ENCODE data around the gene RER1.
"Not testable (repeated sequence)": the region's sequence is repeated elsewhere in the genome, so short reads cannot be mapped to it uniquely, and the experiment has no call there.

DNA sequence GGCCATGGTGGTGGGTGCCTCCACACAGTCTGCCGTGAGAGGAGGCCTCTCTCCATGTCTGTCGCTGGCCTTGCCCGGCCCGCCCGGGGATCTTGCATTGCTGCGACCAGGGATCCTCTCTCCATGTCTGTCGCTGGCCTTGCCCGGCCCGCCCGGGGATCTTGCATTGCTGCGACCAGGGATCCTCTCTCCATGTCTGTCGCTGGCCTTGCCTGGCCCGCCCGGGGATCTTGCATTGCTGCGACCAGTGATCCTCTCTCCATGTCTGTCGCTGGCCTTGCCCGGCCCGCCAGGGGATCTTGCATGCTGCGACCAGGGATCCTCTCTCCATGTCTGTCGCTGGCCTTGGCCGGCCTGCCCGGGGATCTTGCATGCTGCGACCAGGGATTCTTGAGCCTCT is 48.7 kb downstream of the RER1 start:
- TF ChIP-seq, protein P1, sequence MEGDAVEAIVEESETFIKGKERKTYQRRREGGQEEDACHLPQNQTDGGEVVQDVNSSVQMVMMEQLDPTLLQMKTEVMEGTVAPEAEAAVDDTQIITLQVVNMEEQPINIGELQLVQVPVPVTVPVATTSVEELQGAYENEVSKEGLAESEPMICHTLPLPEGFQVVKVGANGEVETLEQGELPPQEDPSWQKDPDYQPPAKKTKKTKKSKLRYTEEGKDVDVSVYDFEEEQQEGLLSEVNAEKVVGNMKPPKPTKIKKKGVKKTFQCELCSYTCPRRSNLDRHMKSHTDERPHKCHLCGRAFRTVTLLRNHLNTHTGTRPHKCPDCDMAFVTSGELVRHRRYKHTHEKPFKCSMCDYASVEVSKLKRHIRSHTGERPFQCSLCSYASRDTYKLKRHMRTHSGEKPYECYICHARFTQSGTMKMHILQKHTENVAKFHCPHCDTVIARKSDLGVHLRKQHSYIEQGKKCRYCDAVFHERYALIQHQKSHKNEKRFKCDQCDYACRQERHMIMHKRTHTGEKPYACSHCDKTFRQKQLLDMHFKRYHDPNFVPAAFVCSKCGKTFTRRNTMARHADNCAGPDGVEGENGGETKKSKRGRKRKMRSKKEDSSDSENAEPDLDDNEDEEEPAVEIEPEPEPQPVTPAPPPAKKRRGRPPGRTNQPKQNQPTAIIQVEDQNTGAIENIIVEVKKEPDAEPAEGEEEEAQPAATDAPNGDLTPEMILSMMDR (IDR thresholded peaks at IDR 0.05; ENCODE audit: insufficient read depth, low read length, poor library complexity, severe bottlenecking) = not testable (repeated sequence)
- TF ChIP-seq EZH2phosphoT487 (conservative IDR thresholded peaks at IDR 0.05; ENCODE audit: low read length) = not testable (repeated sequence)

Measured in SU-DHL-6 (cell line).